NCI-H1048 (cell line): ENCODE data around the gene AQR.

Experiments used
- DNase-seq: peaks from one replicate; lab custom pipeline; 2025; lab: John Stamatoyannopoulos, UW

The AQR gene

GRCh38 chr15:34876640-34877039 is 92.9 kb downstream of the AQR start:
- no peak for DNase-seq

GRCh38 chr15:34869110-34869509 is 100.4 kb downstream of the AQR start:
- DNase-seq: no peak

- no peak for DNase-seq
Observed at GRCh38 chr15:34865531-34865930, 104.0 kb downstream of the AQR start.

- no peak for DNase-seq
Observed at GRCh38 chr15:34861214-34861613, 108.3 kb downstream of the AQR start.

GRCh38 chr15:34855893-34856292 is 113.6 kb downstream of the AQR start:
- DNase-seq: no peak

GRCh38 chr15:34855413-34855812 is 114.1 kb downstream of the AQR start:
- DNase-seq: no peak

GRCh38 chr15:34854232-34854631 is 115.3 kb downstream of the AQR start:
- DNase-seq: no peak

- DNase-seq: no peak
Observed at GRCh38 chr15:34853001-34853758, 116.4 kb downstream of the AQR start.

GRCh38 chr15:34851751-34852150 is 117.8 kb downstream of the AQR start:
- DNase-seq: no peak

- no peak for DNase-seq
Observed at GRCh38 chr15:34851007-34851406, 118.5 kb downstream of the AQR start.

GRCh38 chr15:34850121-34850520 is 119.4 kb downstream of the AQR start:
- no peak for DNase-seq

- DNase-seq: no peak
Observed at GRCh38 chr15:34849364-34849959, 120.1 kb downstream of the AQR start.

GRCh38 chr15:34847598-34847997 is 121.9 kb downstream of the AQR start:
- no peak for DNase-seq

- DNase-seq: no peak
Observed at GRCh38 chr15:34841262-34841725, 128.2 kb downstream of the AQR start.

GRCh38 chr15:34838282-34838681 is 131.3 kb downstream of the AQR start:
- no peak for DNase-seq

GRCh38 chr15:34837246-34838016 is 132.1 kb downstream of the AQR start:
- no peak for DNase-seq

GRCh38 chr15:34828145-34828911 is 141.2 kb downstream of the AQR start:
- DNase-seq: no peak

GRCh38 chr15:34821831-34822230 is 147.7 kb downstream of the AQR start:
- DNase-seq: no peak

GRCh38 chr15:34820110-34820509 is 149.4 kb downstream of the AQR start:
- DNase-seq: no peak

GRCh38 chr15:34818526-34818925 is 151.0 kb downstream of the AQR start:
- no peak for DNase-seq

- DNase-seq: no peak
Observed at GRCh38 chr15:34815836-34816235, 153.7 kb downstream of the AQR start.
